SK-N-SH treated with all-trans-retinoic acid at 6 μM for 48 hours (cell line): ENCODE measurements around the gene ERFE.

ENCODE experiments used
- ATAC-seq: fragments of 200-7000 bp; cut with Tn5 transposase; 3 replicates; pipeline ENCODE4 v1.9.1; 2020; ENCODE audit warnings: mild to moderate bottlenecking, moderate library complexity
- ARNTL ChIP-seq: fragments of 450-650 bp; formaldehyde crosslinking; IDR thresholded peaks from 2 replicates; pipeline ENCODE4 v1.5.0; 2020; ENCODE audit warnings: low read depth, mild to moderate bottlenecking, moderate library complexity, borderline replicate concordance
- BACH2 ChIP-seq: fragments of 250-450 bp; sonication (Bioruptor Pico); IDR thresholded peaks from 2 replicates; pipeline ENCODE4 v1.9.0; 2021; ENCODE audit warnings: mild to moderate bottlenecking, borderline replicate concordance
- CREB5 ChIP-seq: fragments of 250-450 bp; sonication (Bioruptor Pico); IDR thresholded peaks from 2 replicates; pipeline ENCODE4 v1.5.1; 2020; ENCODE audit warnings: low read depth, mild to moderate bottlenecking, moderate library complexity
- CSDC2 ChIP-seq: fragments of 250-450 bp; sonication (Bioruptor Pico); IDR thresholded peaks from 2 replicates; pipeline ENCODE4 v1.5.0; 2020; ENCODE audit warnings: mild to moderate bottlenecking, moderate library complexity
- CSRNP3 ChIP-seq: fragments of 250-450 bp; sonication (Bioruptor Pico); IDR thresholded peaks from 2 replicates; pipeline ENCODE4 v1.5.1; 2021; ENCODE audit warnings: mild to moderate bottlenecking, moderate library complexity
- ESRRG ChIP-seq: fragments of 250-450 bp; sonication (Bioruptor Pico); IDR thresholded peaks from 2 replicates; pipeline ENCODE4 v1.6.1; 2021; ENCODE audit warnings: mild to moderate bottlenecking
- PATZ1 ChIP-seq: fragments of 250-450 bp; sonication (Bioruptor Pico); IDR thresholded peaks from 2 replicates; pipeline ENCODE4 v1.8.0; 2020; ENCODE audit warnings: mild to moderate bottlenecking, moderate library complexity, borderline replicate concordance
- POU6F1 ChIP-seq: fragments of 250-450 bp; sonication (Bioruptor Pico); IDR thresholded peaks from 2 replicates; pipeline ENCODE4 v1.8.0; 2021; ENCODE audit warnings: low read depth, mild to moderate bottlenecking, moderate library complexity, borderline replicate concordance
- PPARA ChIP-seq: fragments of 250-450 bp; sonication (Bioruptor Pico); IDR thresholded peaks from 2 replicates; pipeline ENCODE4 v1.5.0; 2020; ENCODE audit warnings: mild to moderate bottlenecking, borderline replicate concordance
- TCF4 ChIP-seq: fragments of 250-450 bp; sonication (Bioruptor Pico); IDR thresholded peaks from 2 replicates; pipeline ENCODE4 v1.8.0; 2021; ENCODE audit warnings: mild to moderate bottlenecking, moderate library complexity, borderline replicate concordance
- TOX ChIP-seq: fragments of 250-450 bp; sonication (Bioruptor Pico); IDR thresholded peaks from 2 replicates; pipeline ENCODE4 v1.8.0; 2021; ENCODE audit warnings: mild to moderate bottlenecking, moderate library complexity, borderline replicate concordance
- TSHZ2 ChIP-seq: fragments of 250-450 bp; sonication (Bioruptor Pico); IDR thresholded peaks from 2 replicates; pipeline ENCODE4 v1.5.0; 2020; ENCODE audit warnings: mild to moderate bottlenecking, moderate library complexity
- ZC3H10 ChIP-seq: fragments of 250-450 bp; sonication (Bioruptor Pico); IDR thresholded peaks from 2 replicates; pipeline ENCODE4 v1.5.1; 2021; ENCODE audit warnings: mild to moderate bottlenecking, moderate library complexity
- ZFP3 ChIP-seq: fragments of 250-450 bp; sonication (Bioruptor Pico); IDR thresholded peaks from 2 replicates; pipeline ENCODE4 v1.5.0; 2020; ENCODE audit warnings: mild to moderate bottlenecking, moderate library complexity
- ZFP30 ChIP-seq: fragments of 450-650 bp; formaldehyde crosslinking; IDR thresholded peaks from 2 replicates; pipeline ENCODE4 v1.5.0; 2022; ENCODE audit warnings: mild to moderate bottlenecking, moderate library complexity
- ZNF565 ChIP-seq: fragments of 450-650 bp; formaldehyde crosslinking; conservative IDR thresholded peaks from 2 replicates; pipeline ENCODE4 v1.5.0; 2020; ENCODE audit warnings: low read depth, mild to moderate bottlenecking, moderate library complexity
- ZNF70 ChIP-seq: fragments of 450-650 bp; formaldehyde crosslinking; IDR thresholded peaks from 2 replicates; pipeline ENCODE4 v1.5.0; 2020; ENCODE audit warnings: mild to moderate bottlenecking, moderate library complexity
- ZNF8 ChIP-seq: fragments of 450-650 bp; formaldehyde crosslinking; IDR thresholded peaks from 2 replicates; pipeline ENCODE4 v1.5.0; 2020; ENCODE audit warnings: mild to moderate bottlenecking, moderate library complexity

The ERFE gene

GRCh38 chr2:238167761-238168160, 9.0 kb downstream of the ERFE start:
- TF ChIP-seq ZC3H10 (CRISPR knock-in tag) (no peak), CREB5 (CRISPR knock-in tag) (no peak), PPARA (CRISPR knock-in tag) (no peak), BACH2 (CRISPR knock-in tag) (no peak), ZFP30 (no peak), TOX (CRISPR knock-in tag) (no peak), ZNF8 (CRISPR knock-in tag) (no peak), CSDC2 (no peak), TSHZ2 (CRISPR knock-in tag) (no peak), TCF4 (CRISPR knock-in tag) (no peak), ZNF565 (CRISPR knock-in tag) (no peak)
- TF ChIP-seq, all 23 proteins: peak for 0
- no peak for ATAC-seq

GRCh38 chr2:238168196-238169047, 9.7 kb downstream of the ERFE start:
- no peak for ATAC-seq
- TF ChIP-seq TCF4 (CRISPR knock-in tag) (no peak), CREB5 (CRISPR knock-in tag) (no peak), POU6F1 (CRISPR knock-in tag) (no peak), ARNTL (CRISPR knock-in tag) (no peak), ZFP3 (no peak), CSRNP3 (CRISPR knock-in tag) (no peak), ZNF70 (no peak), ZC3H10 (CRISPR knock-in tag) (no peak), ZNF565 (CRISPR knock-in tag) (no peak), CSDC2 (no peak), ESRRG (CRISPR knock-in tag) (no peak), PATZ1 (no peak), PPARA (CRISPR knock-in tag) (no peak), ZFP30 (no peak)
